ENCODE results near the gene TMUB2.
A peak's percentile ranks its signal among the peaks of the same experiment; 100 is the strongest.

The TMUB2 gene

DNA sequence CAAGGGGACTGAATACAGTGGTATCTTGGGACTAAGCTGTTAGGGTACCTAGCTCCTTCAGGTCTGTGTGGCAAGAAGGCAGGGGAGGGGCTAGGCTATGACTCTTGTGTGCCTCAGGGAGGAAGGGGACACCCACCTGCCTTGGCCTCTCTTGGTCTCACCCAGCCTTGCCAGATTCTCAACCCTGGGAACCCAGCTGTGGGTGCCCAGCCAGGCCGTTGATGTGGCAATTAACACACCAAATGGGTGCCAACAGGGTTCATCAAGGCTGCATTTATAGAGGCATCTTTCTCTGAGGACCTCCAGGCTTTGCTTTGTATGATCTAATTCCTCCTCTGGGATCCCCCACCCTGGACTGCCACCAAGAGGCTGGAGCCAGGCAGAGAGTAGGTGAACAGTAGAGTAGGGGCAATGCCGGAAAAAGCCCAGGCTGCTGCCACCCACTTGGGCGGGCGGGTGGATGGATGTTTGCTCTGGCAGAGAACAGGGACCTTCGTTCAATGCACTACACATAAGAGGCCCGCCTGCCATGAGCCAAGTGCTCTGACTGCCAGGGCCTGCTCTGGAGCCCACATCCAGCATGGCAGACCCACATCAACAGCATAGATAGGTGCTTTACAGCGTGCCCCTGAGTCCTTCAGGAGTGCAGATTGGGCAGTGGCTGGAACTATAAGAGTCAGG lies 19.5 kb upstream of the TMUB2 start:
- no peaks in the 10 kb centered on the region for H3K27me3 Mint-ChIP-seq
- H3K4me3 Mint-ChIP-seq = no peak overlapping the region
- peaks cover 3% of the 10 kb centered on the region for H3K36me3 Mint-ChIP-seq
- H3K9me3 Mint-ChIP-seq = no peaks in the 10 kb centered on the region
- no peak for DNase-seq
- no peak overlapping the region for H3K27ac Mint-ChIP-seq
- peaks cover 5% of the 10 kb centered on the region for H3K4me1 Mint-ChIP-seq
- CTCF ChIA-PET = interaction anchor here (0.8 to 1.6 kb wide), 11 partner anchors 13 to 287 kb away, joined by 3 to 17 read pairs (median 4); partner anchors contain the start of gene HDAC5

DNA sequence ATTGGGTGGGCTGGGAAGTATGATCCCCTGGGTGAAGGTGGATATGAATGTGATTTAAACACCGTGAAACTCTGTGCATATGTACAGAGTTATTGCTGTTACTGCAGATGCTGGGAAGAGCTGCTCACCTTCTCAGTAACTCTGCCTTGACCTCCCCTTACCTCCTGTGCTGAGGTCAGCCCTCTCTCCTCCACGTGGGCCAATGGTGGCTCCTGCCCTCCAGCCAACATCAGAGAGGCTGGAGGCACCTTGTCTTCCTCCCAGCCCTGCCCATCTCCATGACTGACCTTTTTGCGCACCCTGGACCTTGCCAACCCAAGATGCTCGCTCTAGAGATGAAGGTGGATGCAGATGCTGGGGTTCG lies 16.7 kb upstream of the TMUB2 start:
- CTCF ChIA-PET = no interaction called here
- Mint-ChIP-seq H3K4me1 (peaks cover 5% of the 10 kb centered on the region), H3K27ac (no peak overlapping the region), H3K4me3 (no peak overlapping the region), H3K36me3 (peaks cover 2% of the 10 kb centered on the region), H3K27me3 (no peaks in the 10 kb centered on the region), H3K9me3 (no peaks in the 10 kb centered on the region)
- DNase-seq = no peak

DNA sequence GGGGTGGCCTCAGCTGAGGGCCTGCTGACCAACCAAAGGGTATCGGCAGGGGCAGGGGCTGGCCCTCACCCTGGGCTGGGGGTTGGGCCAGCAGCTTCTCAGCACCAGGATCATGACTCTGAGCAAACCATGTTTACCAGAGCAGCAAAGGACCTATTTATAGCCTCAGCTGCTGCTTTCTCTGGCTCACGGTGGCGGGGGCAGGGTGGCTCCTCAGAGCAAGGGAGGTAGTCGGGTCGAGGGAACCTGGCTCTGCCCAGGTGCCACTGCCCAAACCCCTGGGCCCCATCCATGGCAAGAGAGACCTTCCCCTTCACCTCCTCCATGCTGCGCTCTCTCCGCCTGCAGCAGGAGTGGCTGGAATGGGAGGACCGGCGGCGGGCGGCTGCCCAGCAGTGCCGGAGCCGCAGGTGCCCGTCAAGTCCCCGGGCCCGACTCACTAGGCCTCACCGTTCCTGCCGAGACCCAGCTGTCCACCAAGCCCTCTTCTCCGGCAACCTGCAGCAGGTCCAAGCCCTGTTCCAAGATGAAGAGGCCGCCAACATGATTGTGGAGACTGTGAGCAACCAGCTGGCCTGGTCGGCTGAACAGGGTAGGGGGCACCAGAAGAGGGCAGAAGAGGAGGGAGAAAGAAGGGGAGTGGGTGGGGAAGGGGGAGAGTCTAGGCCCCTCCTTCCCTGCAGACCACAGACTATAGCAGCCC lies 16.1 kb upstream of the TMUB2 start, which contains the start of gene ASB16:
Gene ASB16 (plus strand): TSS at position 206 of the 703 bp plus-strand sequence. CDS start 86 bp downstream, at position 292.
- Mint-ChIP-seq H3K36me3 (peaks cover 4% of the 10 kb centered on the region), H3K4me3 (no peak within 1 kb of the TSS), H3K27me3 (no peaks in the 10 kb centered on the region), H3K27ac (no peak within 1 kb of the TSS), H3K9me3 (no peaks in the 10 kb centered on the region), H3K4me1 (peaks cover 5% of the 10 kb centered on the region)
- DNase-seq = no peak
- CTCF ChIA-PET = no interaction called here

DNA sequence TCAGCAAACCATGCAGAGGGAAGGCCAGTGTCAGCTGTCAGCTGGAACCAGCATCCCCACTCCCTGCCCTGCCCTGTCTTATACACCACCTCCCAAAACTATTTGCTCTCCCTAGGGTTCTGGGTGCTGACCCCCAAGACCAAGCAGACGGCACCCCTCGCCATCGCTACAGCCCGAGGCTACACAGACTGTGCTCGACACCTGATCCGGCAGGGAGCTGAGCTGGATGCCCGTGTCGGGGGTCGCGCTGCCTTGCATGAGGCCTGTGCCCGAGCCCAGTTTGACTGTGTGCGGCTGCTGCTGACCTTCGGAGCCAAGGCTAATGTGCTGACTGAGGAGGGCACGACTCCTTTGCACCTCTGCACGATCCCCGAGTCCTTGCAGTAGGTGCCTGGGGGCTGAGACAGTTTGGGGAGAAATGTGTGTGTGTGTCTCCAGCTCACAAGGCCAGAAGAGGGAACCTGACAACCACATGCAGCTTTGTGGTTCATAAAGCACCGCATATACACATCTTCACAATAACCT lies 14.8 kb upstream of the TMUB2 start:
- no peak overlapping the region for H3K4me3 Mint-ChIP-seq
- CTCF ChIA-PET = interaction anchor here (1.6 kb wide), 1 partner anchor 21 kb away, joined by 5 read pairs; no protein-coding TSS in a partner anchor
- H3K27ac Mint-ChIP-seq = no peak overlapping the region
- H3K36me3 Mint-ChIP-seq = peaks cover 10% of the 10 kb centered on the region
- no peaks in the 10 kb centered on the region for H3K27me3 Mint-ChIP-seq
- DNase-seq = no peak
- peaks cover 5% of the 10 kb centered on the region for H3K4me1 Mint-ChIP-seq
- no peaks in the 10 kb centered on the region for H3K9me3 Mint-ChIP-seq

DNA sequence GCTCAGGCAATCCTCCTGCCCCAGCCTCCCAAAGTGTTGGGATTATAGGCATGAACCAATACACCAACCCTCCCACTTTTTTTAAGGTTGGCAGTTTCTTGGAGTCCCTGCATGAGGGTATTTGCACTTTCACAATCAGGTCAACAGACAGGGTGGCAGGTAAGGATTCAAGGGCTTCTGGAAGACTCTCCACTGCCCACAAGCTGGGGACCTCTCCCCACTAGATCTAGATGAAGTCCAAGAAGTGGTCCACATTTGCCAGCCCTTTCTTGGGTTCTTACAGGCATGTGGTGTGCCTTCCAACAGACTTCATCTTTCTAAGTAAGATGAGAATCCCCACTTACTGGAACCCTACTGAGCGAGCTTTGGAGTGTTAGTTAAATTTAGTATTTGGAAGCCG lies 12.3 kb upstream of the TMUB2 start:
- Mint-ChIP-seq H3K4me3 (no peak overlapping the region), H3K27ac (no peak overlapping the region), H3K4me1 (no peaks in the 10 kb centered on the region), H3K36me3 (peaks cover 15% of the 10 kb centered on the region), H3K9me3 (no peaks in the 10 kb centered on the region), H3K27me3 (no peaks in the 10 kb centered on the region)
- DNase-seq = no peak
- CTCF ChIA-PET = interaction anchor here (1.2 kb wide), 1 partner anchor 171 kb away, joined by 3 read pairs; the partner anchor contains the start of gene GRN

DNA sequence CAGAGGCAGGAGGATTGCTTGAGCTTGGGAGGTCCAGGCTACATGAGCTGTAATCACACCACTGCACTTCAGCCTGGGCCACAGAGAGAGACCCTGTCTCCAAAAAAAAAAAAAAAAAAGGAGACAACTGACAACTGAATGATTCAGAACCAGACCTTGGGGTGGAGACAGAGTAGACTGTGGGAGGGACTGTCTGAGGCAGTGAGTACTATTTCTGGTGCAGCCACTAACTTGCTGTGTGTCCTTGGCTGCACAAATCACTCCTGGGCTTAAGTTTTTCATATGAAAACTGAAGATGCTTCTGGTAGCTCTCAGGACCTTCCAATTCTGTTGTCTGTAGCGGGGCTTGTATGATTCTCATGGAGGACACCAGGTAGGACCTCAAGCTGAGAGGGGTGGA lies 10.5 kb upstream of the TMUB2 start:
- Mint-ChIP-seq H3K27me3 (no peaks in the 10 kb centered on the region), H3K4me3 (no peak overlapping the region), H3K27ac (no peak overlapping the region), H3K9me3 (no peaks in the 10 kb centered on the region), H3K4me1 (no peaks in the 10 kb centered on the region), H3K36me3 (peaks cover 15% of the 10 kb centered on the region)
- no peak for DNase-seq
- CTCF ChIA-PET = interaction anchor here (1.1 kb wide), 1 partner anchor 9 kb away, joined by 3 read pairs; no protein-coding TSS in a partner anchor

DNA sequence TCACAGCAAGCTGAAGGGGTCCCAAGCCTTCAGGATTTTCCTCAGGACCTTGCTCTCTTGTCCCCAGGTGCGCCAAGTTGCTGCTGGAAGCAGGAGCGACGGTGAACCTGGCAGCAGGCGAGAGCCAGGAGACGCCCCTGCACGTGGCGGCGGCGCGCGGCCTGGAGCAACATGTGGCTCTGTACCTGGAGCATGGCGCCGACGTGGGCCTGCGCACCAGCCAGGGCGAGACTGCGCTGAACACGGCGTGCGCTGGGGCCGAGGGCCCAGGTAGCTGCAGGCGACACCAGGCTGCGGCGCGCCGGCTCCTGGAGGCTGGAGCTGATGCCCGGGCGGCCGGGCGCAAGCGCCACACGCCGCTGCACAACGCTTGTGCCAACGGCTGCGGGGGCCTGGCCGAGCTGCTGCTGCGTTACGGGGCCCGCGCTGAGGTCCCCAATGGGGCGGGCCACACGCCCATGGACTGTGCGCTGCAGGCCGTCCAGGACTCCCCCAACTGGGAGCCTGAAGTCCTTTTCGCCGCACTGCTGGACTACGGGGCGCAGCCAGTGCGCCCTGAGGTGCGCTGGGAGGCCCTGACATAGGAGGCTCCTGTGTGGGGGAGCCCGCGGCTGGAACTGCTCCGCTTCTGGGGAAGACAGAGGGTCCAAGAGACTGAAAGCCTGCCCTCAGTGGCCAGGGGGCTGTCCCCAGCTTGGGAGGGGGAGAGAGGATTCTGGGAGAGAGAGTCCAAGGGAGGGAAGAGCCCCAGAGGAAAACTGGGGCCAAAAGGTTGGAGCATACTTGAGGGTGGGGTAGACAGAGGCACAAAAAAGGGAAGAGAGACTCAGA lies 9.9 kb upstream of the TMUB2 start:
- H3K36me3 Mint-ChIP-seq = peaks cover 18% of the 10 kb centered on the region
- CTCF ChIA-PET = interaction anchor here (1.1 kb wide), 1 partner anchor 8 kb away, joined by 3 read pairs; no protein-coding TSS in a partner anchor
- no peaks in the 10 kb centered on the region for H3K9me3 Mint-ChIP-seq
- peaks cover 2% of the 10 kb centered on the region for H3K4me1 Mint-ChIP-seq
- no peak overlapping the region for H3K27ac Mint-ChIP-seq
- H3K27me3 Mint-ChIP-seq = no peaks in the 10 kb centered on the region
- H3K4me3 Mint-ChIP-seq = no peak overlapping the region
- DNase-seq = no peak

DNA sequence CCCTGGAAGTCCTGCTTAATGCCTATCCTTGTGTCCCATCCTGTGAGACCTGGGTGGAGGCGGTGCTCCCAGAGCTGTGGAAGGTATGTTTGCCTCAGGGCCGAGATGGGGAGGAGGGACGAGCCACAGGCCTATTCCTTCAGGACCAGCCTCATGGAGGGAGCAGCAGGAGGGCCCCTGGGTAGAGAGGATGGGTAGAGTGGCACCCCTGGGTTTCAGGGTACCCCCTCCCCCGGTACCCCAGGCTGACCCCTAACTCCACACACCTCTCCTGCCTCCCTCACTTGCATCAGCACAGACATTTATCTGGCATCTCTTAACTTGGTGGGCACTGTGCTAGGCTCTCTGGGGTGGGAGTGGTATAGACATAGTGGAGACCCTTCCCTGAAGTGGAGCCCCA lies 9.1 kb upstream of the TMUB2 start:
- CTCF ChIA-PET = no interaction called here
- no peak for DNase-seq
- H3K27ac Mint-ChIP-seq = no peak overlapping the region

DNA sequence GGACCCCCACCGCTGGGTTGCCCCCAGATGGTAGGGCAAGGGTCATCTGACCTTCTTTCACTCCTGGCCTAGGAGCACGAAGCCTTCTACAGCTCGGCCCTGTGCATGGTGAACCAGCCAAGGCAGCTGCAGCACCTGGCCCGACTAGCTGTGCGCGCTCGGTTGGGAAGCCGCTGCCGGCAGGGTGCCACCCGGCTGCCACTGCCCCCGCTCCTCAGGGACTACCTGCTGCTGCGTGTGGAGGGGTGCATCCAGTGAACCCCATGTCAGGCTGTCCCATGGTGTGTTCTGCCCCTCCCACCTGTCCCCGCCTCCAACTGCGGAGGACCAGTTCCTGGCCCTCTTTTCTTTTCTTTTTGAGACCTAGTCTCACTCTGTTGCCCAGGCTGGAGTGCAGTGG lies 8.6 kb upstream of the TMUB2 start:
- no peak for DNase-seq
- Mint-ChIP-seq H3K4me3 (no peak overlapping the region), H3K36me3 (peaks cover 23% of the 10 kb centered on the region), H3K27me3 (no peaks in the 10 kb centered on the region), H3K9me3 (no peaks in the 10 kb centered on the region), H3K4me1 (peaks cover 5% of the 10 kb centered on the region), H3K27ac (no peak overlapping the region)
- CTCF ChIA-PET = no interaction called here

More for the DNA sequence above, 9.1 kb upstream of the TMUB2 start:
- no peaks in the 10 kb centered on the region for H3K9me3 Mint-ChIP-seq
- peaks cover 5% of the 10 kb centered on the region for H3K4me1 Mint-ChIP-seq
- no peak overlapping the region for H3K4me3 Mint-ChIP-seq
- H3K27me3 Mint-ChIP-seq = no peaks in the 10 kb centered on the region
- peaks cover 23% of the 10 kb centered on the region for H3K36me3 Mint-ChIP-seq

DNA sequence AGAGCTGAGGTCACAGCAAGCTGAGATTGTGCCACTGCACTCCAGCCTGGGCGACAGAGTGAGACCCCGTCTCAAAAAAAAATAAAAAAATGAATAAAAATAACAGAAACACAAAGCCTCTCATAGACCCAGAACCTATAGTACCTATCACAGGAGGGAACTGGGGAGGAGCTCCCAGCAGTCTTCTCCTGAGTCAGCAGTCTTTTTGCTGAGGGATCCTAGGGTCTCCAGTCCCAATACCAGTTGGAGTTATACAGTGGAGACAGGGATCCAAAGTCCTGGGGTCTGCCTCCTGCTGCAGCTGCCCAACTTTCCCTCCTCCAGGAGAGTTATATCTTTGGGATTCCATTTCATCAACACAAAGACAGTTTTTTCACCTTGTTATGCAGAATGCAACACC lies 3.7 kb upstream of the TMUB2 start:
- Mint-ChIP-seq H3K4me3 (no peak overlapping the region), H3K27ac (peak overlapping the region; percentile 45), H3K9me3 (no peaks in the 10 kb centered on the region), H3K4me1 (peaks cover 39% of the 10 kb centered on the region), H3K36me3 (peaks cover 27% of the 10 kb centered on the region), H3K27me3 (no peaks in the 10 kb centered on the region)
- no peak for DNase-seq
- CTCF ChIA-PET = interaction anchor here (4.7 kb wide), 1 partner anchor 148 kb away, joined by 18 read pairs; no protein-coding TSS in a partner anchor

DNA sequence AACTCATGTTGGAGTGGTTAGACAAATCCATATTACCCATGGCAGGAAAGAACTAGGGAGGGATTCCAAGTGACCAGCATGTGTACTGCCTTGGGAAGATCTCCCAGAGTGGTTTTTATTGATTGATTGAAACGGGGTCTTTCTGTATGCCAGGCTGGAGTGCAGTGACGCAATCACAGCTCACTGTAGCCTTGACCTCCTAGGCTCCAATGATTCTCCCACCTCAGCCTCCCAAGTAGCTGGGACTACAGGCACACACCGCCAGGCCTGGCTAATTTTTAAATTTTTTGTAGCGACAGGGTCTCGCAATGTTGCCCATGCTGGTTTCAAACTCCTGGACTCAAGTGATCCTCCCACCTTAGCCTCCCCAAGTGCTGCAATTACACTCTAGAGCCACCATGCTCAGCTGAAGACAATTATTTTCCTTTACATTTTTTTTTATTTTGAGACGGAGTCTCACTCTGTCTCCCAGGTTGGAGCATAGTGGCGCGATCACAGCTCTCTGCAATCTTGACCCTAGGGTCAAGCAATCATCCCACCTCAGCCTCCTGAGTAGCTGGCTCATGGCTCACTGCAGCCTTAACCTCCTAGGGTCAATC lies 2.5 kb upstream of the TMUB2 start:
- Mint-ChIP-seq H3K27ac (no peak overlapping the region), H3K9me3 (no peaks in the 10 kb centered on the region), H3K4me1 (peaks cover 46% of the 10 kb centered on the region), H3K36me3 (peaks cover 22% of the 10 kb centered on the region), H3K27me3 (no peaks in the 10 kb centered on the region), H3K4me3 (no peak overlapping the region)
- no peak for DNase-seq
- CTCF ChIA-PET = interaction anchor here (1.0 to 4.7 kb wide), 4 partner anchors 8 to 240 kb away, joined by 3 to 18 read pairs (median 4); no protein-coding TSS in a partner anchor

DNA sequence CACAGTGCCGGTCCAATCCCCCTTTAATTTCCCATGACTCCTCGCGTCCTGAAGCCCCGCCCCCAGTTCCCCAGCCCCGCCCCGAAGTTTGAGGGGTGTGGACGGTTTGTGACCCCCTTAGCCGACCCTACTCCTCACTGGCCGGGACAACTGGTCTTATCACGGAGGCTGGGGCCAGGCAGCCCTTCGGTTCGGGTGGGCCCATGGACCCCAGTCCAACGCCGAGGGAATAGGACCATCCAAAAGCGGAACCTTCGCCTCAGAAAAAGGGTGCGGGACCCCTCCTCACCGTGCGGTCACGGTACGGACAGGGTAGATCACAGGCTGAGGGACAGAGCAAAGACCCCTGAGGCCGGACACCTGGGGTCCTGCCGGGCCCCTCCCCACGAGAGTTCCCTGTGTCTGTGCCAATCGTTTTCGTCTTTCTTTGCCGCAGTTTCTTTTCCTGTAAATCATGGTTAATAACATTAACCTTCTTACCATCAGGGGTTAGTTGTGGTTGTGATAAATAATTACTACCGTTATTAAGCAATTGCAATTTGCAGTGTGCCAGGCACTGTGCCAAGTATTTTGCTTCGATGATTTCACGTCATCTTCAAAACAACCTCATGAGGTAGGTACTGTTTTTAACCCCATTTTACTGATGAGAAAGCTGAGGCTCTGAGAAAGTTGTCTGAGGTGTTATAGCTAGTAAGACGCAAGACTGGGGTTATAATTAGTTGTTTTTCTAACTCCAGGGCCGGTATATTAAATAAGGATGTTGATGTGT lies 543 bp downstream of the TMUB2 start:
- peaks cover 28% of the 10 kb centered on the region for H3K36me3 Mint-ChIP-seq
- no peaks in the 10 kb centered on the region for H3K9me3 Mint-ChIP-seq
- H3K4me1 Mint-ChIP-seq = peaks cover 46% of the 10 kb centered on the region
- no peaks in the 10 kb centered on the region for H3K27me3 Mint-ChIP-seq
- H3K4me3 Mint-ChIP-seq = peak overlapping the region; percentile 100
- peak overlapping the region; percentile 97 for H3K27ac Mint-ChIP-seq
- CTCF ChIA-PET = interaction anchor here (0.9 to 4.7 kb wide), 5 partner anchors 11 to 144 kb away, joined by 3 to 18 read pairs (median 5); no protein-coding TSS in a partner anchor
- DNase-seq = no peak

All from activated naive CD4-positive, alpha-beta T cell treated with anti-CD3 and anti-CD28 coated beads, Interleukin-2, amount 10 ng/mL, durations not matched to agents 7 days and 5 days (primary cell).